BE2C (cell line): ENCODE results near the gene KRT79.

Source experiments
- DNase-seq: peaks from one replicate; pipeline ENCODE4 v3.0.0-alpha.2; 2020
- H3K27me3 ChIP-seq: fragments of 250-450 bp; sonication (Bioruptor Pico); 2 replicates; pipeline ENCODE4 v1.5.1; 2020; ENCODE audit warnings: mild to moderate bottlenecking
- H3K36me3 ChIP-seq: fragments of 250-450 bp; sonication (Bioruptor Pico); 2 replicates; pipeline ENCODE4 v1.5.1; 2020; ENCODE audit warnings: mild to moderate bottlenecking
- H3K4me1 ChIP-seq: fragments of 250-450 bp; sonication (Bioruptor Pico); 2 replicates; pipeline ENCODE4 v1.5.1; 2020
- H3K4me3 ChIP-seq: 2 replicates; pipeline ENCODE4 v1.5.1; 2011; ENCODE audit warnings: low read depth, low read length
- H3K9me3 ChIP-seq: fragments of 250-450 bp; sonication (Bioruptor Pico); 2 replicates; pipeline ENCODE4 v1.5.1; 2020
- TF ChIP-seq, protein P1 (sequence below): IDR thresholded peaks from 2 replicates; pipeline ENCODE4 v1.5.1; 2012; ENCODE audit warnings: mild to moderate bottlenecking, low read depth, low read length

Gene KRT79

GRCh38 chr12:52772772-52773171 lies 61.3 kb downstream of the KRT79 start:
- Histone ChIP-seq H3K36me3 (no peaks in the 10 kb centered on the region), H3K4me1 (no peaks in the 10 kb centered on the region), H3K4me3 (no peak overlapping the region), H3K27me3 (peaks cover 9% of the 10 kb centered on the region; the same call in 1 of the 2 replicates), H3K9me3 (no peaks in the 10 kb centered on the region)
- DNase-seq: no peak
- TF ChIP-seq, protein P1, sequence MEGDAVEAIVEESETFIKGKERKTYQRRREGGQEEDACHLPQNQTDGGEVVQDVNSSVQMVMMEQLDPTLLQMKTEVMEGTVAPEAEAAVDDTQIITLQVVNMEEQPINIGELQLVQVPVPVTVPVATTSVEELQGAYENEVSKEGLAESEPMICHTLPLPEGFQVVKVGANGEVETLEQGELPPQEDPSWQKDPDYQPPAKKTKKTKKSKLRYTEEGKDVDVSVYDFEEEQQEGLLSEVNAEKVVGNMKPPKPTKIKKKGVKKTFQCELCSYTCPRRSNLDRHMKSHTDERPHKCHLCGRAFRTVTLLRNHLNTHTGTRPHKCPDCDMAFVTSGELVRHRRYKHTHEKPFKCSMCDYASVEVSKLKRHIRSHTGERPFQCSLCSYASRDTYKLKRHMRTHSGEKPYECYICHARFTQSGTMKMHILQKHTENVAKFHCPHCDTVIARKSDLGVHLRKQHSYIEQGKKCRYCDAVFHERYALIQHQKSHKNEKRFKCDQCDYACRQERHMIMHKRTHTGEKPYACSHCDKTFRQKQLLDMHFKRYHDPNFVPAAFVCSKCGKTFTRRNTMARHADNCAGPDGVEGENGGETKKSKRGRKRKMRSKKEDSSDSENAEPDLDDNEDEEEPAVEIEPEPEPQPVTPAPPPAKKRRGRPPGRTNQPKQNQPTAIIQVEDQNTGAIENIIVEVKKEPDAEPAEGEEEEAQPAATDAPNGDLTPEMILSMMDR: no peak

- no peaks in the 10 kb centered on the region for H3K4me1 ChIP-seq
- peaks cover 9% of the 10 kb centered on the region; the same call in 1 of the 2 replicates for H3K27me3 ChIP-seq
- no peak for DNase-seq
- H3K36me3 ChIP-seq: no peaks in the 10 kb centered on the region
- TF ChIP-seq, protein P1: no peak
- H3K4me3 ChIP-seq: no peak overlapping the region
- H3K9me3 ChIP-seq: no peaks in the 10 kb centered on the region
Observed at GRCh38 chr12:52772188-52772587, 61.9 kb downstream of the KRT79 start.

GRCh38 chr12:52771505-52771904 lies 62.6 kb downstream of the KRT79 start:
- H3K9me3 ChIP-seq: no peaks in the 10 kb centered on the region
- TF ChIP-seq, protein P1: no peak
- H3K4me3 ChIP-seq: no peak overlapping the region
- no peaks in the 10 kb centered on the region for H3K4me1 ChIP-seq
- peaks cover 9% of the 10 kb centered on the region; the same call in 1 of the 2 replicates for H3K27me3 ChIP-seq
- DNase-seq: no peak
- no peaks in the 10 kb centered on the region for H3K36me3 ChIP-seq
